Upper lobe of left lung (tissue), 4 donors: ENCODE data around the gene LAMP1.

Experiments
- EP300 ChIP-seq, 4 donors: sonication (generic); formaldehyde crosslinking; IDR thresholded peaks; one replicate each; pipeline ENCODE4 v1.5.1; 2017; ENCODE audit warnings: antibody characterized with exemption in 4 of 4, control low read depth in 2 of 4
- POLR2A ChIP-seq, 4 donors: fragments of 450-650 bp; IDR thresholded peaks; one replicate each; pipeline ENCODE4 v1.5.1; 2016 to 2017; ENCODE audit warnings: antibody characterized with exemption in 4 of 4, mild to moderate bottlenecking in 2 of 4
- TF ChIP-seq, protein P1 (sequence below), 6 experiments: fragments of 450-650 bp in 4 of 6; fragments of 200-600 bp in 2 of 6; sonication (generic) in 2 of 6; IDR thresholded peaks; one replicate each; pipeline ENCODE4 v1.5.1; 2016 to 2019; ENCODE audit warnings: antibody characterized with exemption in 6 of 6

DNA sequence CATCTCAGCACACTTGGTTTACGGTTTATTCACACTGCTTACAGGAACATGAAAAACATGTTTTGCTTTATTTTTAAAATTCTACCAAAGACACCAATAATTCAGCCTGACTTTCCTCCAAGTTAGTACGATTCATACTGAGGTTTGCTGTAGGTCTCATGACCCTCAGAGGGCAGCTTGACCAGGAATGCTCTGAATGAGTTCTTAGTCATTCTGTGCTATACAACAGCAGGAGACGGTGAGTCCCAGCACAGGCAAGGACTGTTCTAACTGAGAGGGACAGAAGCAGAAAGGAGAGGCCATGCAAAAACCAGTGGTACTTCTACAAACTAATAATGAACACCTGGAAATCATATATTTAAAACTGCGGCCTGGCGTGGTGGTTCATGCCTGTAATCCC lies 60.5 kb downstream of the LAMP1 start:
- TF ChIP-seq, protein P1, sequence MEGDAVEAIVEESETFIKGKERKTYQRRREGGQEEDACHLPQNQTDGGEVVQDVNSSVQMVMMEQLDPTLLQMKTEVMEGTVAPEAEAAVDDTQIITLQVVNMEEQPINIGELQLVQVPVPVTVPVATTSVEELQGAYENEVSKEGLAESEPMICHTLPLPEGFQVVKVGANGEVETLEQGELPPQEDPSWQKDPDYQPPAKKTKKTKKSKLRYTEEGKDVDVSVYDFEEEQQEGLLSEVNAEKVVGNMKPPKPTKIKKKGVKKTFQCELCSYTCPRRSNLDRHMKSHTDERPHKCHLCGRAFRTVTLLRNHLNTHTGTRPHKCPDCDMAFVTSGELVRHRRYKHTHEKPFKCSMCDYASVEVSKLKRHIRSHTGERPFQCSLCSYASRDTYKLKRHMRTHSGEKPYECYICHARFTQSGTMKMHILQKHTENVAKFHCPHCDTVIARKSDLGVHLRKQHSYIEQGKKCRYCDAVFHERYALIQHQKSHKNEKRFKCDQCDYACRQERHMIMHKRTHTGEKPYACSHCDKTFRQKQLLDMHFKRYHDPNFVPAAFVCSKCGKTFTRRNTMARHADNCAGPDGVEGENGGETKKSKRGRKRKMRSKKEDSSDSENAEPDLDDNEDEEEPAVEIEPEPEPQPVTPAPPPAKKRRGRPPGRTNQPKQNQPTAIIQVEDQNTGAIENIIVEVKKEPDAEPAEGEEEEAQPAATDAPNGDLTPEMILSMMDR (IDR thresholded peaks at IDR 0.05): no peak
- TF ChIP-seq EP300 (IDR thresholded peaks at IDR 0.05): no peak
- no peak for TF ChIP-seq POLR2A (IDR thresholded peaks at IDR 0.05)
